Nephron progenitor cell (in vitro differentiated cells): ENCODE measurements around the gene NPNT.

ENCODE experiments used
- DNase-seq: peaks from one replicate; pipeline ENCODE4 v3.0.0; 2021
- H3K27ac Mint-ChIP-seq: 2 replicates; pipeline ENCODE4 v1.8.0; 2021; ENCODE audit warnings: mild to moderate bottlenecking, moderate library complexity, mixed read lengths
- H3K27me3 Mint-ChIP-seq: 2 replicates; pipeline ENCODE4 v1.8.0; 2021; ENCODE audit warnings: mild to moderate bottlenecking, low read depth, mixed read lengths; ENCODE audit not compliant: poor library complexity
- H3K36me3 Mint-ChIP-seq: 2 replicates; pipeline ENCODE4 v1.8.0; 2021; ENCODE audit warnings: low read depth, mixed read lengths
- H3K4me1 Mint-ChIP-seq: 2 replicates; pipeline ENCODE4 v1.8.0; 2021; ENCODE audit warnings: mixed read lengths
- H3K4me3 Mint-ChIP-seq: 2 replicates; pipeline ENCODE4 v1.8.0; 2021; ENCODE audit warnings: mild to moderate bottlenecking, moderate library complexity, mixed read lengths
- H3K9me3 Mint-ChIP-seq: 2 replicates; pipeline ENCODE4 v1.8.0; 2021; ENCODE audit warnings: mild to moderate bottlenecking, moderate library complexity, mixed read lengths
- TF ChIP-seq, protein P1 (sequence below): fragments of 200-600 bp; sonication (generic); IDR thresholded peaks from 2 replicates; pipeline ENCODE4 v1.5.0; 2021; ENCODE audit warnings: antibody characterized with exemption

Gene NPNT

DNA sequence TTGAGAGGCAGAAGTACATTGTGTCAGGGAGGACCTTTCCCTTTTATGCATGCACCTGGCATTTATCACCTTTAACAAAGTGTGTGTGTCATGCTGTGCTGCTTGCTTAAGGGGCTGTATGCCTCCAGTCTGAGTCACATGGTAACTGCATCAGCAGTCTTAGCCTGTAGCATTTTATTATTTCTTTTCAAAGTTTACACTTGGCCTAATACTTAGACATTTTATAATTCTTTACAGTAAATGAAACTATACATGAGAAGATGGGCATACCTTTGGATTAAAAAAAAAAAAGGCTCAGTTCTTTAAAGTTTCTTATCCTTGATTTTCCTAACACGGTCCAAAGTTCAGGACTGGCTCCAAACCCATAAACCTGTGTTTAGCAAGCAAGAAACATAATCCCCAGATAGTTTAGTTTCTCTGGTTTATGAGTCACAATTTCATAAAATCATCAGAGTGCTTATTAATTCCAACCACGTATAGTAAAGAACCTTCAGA lies 14.6 kb downstream of the NPNT start:
- TF ChIP-seq, protein P1, sequence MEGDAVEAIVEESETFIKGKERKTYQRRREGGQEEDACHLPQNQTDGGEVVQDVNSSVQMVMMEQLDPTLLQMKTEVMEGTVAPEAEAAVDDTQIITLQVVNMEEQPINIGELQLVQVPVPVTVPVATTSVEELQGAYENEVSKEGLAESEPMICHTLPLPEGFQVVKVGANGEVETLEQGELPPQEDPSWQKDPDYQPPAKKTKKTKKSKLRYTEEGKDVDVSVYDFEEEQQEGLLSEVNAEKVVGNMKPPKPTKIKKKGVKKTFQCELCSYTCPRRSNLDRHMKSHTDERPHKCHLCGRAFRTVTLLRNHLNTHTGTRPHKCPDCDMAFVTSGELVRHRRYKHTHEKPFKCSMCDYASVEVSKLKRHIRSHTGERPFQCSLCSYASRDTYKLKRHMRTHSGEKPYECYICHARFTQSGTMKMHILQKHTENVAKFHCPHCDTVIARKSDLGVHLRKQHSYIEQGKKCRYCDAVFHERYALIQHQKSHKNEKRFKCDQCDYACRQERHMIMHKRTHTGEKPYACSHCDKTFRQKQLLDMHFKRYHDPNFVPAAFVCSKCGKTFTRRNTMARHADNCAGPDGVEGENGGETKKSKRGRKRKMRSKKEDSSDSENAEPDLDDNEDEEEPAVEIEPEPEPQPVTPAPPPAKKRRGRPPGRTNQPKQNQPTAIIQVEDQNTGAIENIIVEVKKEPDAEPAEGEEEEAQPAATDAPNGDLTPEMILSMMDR = no peak
- Mint-ChIP-seq H3K36me3 (no peaks in the 10 kb centered on the region), H3K4me1 (peaks cover 4% of the 10 kb centered on the region), H3K9me3 (no peaks in the 10 kb centered on the region), H3K27ac (no peak overlapping the region), H3K27me3 (peaks cover 1% of the 10 kb centered on the region), H3K4me3 (no peak overlapping the region)
- DNase-seq = no peak

DNA sequence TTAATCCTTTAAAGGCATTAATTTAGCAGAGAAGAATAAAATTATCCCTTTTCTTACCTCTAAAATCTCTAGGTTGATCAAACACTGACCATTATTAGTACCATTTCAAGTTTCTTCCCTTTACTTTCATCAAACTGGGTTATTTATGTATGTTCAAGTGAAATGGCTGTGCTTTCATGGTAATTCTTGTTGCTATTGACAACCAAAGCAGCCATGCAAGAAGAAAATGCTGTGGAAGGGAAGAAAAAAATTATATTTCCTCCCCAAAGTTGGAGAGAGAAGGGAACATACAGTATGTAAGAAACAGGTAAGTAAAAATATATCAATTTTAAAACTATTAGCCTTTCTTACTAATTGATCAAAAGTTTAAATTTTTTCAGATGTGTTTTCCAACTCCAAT lies 16.2 kb downstream of the NPNT start:
- DNase-seq = no peak
- no peaks in the 10 kb centered on the region for H3K9me3 Mint-ChIP-seq
- no peaks in the 10 kb centered on the region for H3K27me3 Mint-ChIP-seq
- TF ChIP-seq, protein P1 = no peak
- H3K27ac Mint-ChIP-seq = no peak overlapping the region
- no peak overlapping the region for H3K4me3 Mint-ChIP-seq
- H3K36me3 Mint-ChIP-seq = no peaks in the 10 kb centered on the region
- H3K4me1 Mint-ChIP-seq = peaks cover 4% of the 10 kb centered on the region

- no peaks in the 10 kb centered on the region for H3K27me3 Mint-ChIP-seq
- no peak for DNase-seq
- TF ChIP-seq, protein P1 = no peak
- no peaks in the 10 kb centered on the region for H3K9me3 Mint-ChIP-seq
- no peaks in the 10 kb centered on the region for H3K36me3 Mint-ChIP-seq
- no peak overlapping the region for H3K4me3 Mint-ChIP-seq
- H3K4me1 Mint-ChIP-seq = no peaks in the 10 kb centered on the region
- no peak overlapping the region for H3K27ac Mint-ChIP-seq
These were observed 17.4 kb downstream of the NPNT start for GRCh38 chr4:105912633-105913032.

DNA sequence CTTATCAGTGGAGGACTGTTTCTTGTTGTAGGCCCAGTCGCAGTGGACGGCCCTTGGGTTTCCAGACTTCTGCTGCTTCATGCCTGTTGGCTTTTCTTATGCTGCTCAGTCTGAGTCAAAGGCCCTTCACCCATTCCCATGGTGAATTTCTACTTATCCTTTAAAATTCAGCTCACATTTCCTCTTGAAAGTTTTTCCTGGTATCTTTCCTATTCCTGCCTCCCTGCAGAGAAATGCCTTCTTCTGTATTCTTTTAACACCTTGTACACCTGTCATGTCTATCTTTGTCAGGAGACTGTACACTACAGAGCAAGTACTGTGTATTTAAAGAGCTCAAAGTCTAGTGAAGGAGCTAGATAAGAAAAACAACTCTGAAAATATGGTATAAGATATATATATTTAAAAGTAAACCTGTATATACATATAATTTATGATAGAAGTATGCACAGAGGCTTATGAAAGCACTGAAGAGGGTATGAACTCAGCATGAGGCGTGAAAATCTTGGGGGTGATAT lies 22.0 kb downstream of the NPNT start:
- Mint-ChIP-seq H3K9me3 (no peaks in the 10 kb centered on the region), H3K4me3 (no peak overlapping the region), H3K27ac (no peak overlapping the region), H3K4me1 (no peaks in the 10 kb centered on the region), H3K27me3 (no peaks in the 10 kb centered on the region), H3K36me3 (no peaks in the 10 kb centered on the region)
- DNase-seq = no peak
- TF ChIP-seq, protein P1 = no peak

DNA sequence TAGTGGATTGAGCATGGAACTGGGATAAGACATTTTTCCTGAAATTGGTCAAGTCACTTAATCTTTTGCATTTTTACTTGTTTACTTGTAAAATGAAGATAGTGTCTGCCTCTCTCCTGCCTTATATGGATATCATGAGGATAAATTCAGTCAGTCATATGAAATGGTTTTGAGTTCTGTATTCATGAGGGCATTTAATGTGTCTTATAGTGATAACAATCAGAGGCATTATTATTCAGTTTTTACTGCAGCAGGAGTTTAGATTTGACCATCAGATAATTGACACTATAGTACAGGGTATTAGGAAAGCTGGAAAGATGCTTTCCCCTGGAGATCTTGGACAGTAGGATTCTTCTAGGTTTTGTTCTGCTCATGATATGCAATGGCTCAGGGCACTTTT lies 26.0 kb downstream of the NPNT start:
- Mint-ChIP-seq H3K4me1 (peaks cover 28% of the 10 kb centered on the region), H3K27ac (no peak overlapping the region), H3K36me3 (no peaks in the 10 kb centered on the region), H3K4me3 (no peak overlapping the region), H3K27me3 (no peaks in the 10 kb centered on the region), H3K9me3 (no peaks in the 10 kb centered on the region)
- no peak for DNase-seq
- TF ChIP-seq, protein P1 = no peak

DNA sequence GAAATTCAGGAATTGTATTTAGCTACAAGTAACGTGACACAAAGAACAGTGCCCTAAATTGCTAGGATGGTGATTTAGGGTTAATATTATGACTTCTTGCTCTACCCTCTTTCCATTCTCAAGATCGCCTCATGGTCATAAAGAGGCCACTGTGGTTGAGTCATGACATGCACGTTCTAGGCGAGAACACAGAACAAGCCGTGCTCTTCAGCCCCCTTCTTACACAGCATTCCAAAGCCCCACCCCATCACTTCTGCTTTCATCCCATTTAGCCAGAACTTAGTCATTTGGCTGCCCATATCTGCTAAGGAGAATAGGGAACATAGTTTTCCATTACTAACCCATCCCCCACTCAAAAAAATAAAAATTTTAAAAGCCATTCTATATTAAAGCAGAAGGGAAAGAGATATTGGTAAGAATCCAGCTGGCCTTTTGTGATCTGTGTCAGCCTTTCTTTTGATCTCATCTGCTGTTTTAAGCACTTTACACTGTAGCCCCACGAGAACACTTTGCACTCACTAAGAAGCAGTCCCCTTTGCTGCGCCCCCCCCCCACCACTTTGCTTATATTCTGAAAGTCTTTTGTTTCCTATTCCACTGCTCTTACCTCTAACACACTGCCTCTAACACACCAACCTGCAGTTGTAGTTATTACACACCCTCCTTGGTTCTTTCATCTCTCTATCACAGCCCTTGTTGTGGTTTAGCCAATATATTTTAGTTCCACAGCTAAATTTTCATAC lies 28.4 kb downstream of the NPNT start:
- H3K36me3 Mint-ChIP-seq = no peaks in the 10 kb centered on the region
- no peaks in the 10 kb centered on the region for H3K9me3 Mint-ChIP-seq
- TF ChIP-seq, protein P1 = no peak
- H3K4me3 Mint-ChIP-seq = no peak overlapping the region
- H3K4me1 Mint-ChIP-seq = peaks cover 28% of the 10 kb centered on the region
- no peak for DNase-seq
- peak overlapping the region; percentile 46 for H3K27ac Mint-ChIP-seq
- no peaks in the 10 kb centered on the region for H3K27me3 Mint-ChIP-seq
